Mammary epithelial cell (primary cell): ENCODE measurements around the gene RRP1B.

Experiments used
- CTCF ChIP-seq, 2 donors: IDR thresholded peaks in 1 of 2; conservative IDR thresholded peaks in 1 of 2; 2 replicates each; pipeline ENCODE4 v1.5.1; 2011 to 2012; ENCODE audit warnings: inconsistent platforms in 2 of 2, low read length in 2 of 2, mild to moderate bottlenecking in 2 of 2, control low read depth in 1 of 2, low read depth in 1 of 2; ENCODE audit not compliant: insufficient read depth in 1 of 2; ENCODE audit errors: extremely low read depth in 1 of 2
- EZH2 ChIP-seq: IDR thresholded peaks from 2 replicates; pipeline ENCODE4 v1.6.1; 2012; ENCODE audit warnings: low read length, inconsistent platforms, borderline replicate concordance

- no peak for TF ChIP-seq CTCF (conservative IDR thresholded peaks at IDR 0.05 in 1 of 2, IDR thresholded peaks at IDR 0.05 in 1 of 2; ENCODE audit: extremely low read depth in 1 of 2, insufficient read depth in 1 of 2, low read depth in 1 of 2, low read length in 2 of 2)
- no peak for TF ChIP-seq EZH2
Measured at GRCh38 chr21:43675871-43676270, 16.5 kb downstream of the RRP1B start.
